HG03571 (cell line): ENCODE data around the gene MS4A14.
"Not testable (repeated sequence)": the region's sequence is repeated elsewhere in the genome, so short reads cannot be mapped to it uniquely, and the experiment has no call there.

Experiments used
- ATAC-seq: cut with Tn5 transposase; IDR thresholded peaks from one replicate; pipeline ENCODE4 v1.9.1; 2021; ENCODE audit not compliant: unreplicated experiment

The MS4A14 gene

DNA sequence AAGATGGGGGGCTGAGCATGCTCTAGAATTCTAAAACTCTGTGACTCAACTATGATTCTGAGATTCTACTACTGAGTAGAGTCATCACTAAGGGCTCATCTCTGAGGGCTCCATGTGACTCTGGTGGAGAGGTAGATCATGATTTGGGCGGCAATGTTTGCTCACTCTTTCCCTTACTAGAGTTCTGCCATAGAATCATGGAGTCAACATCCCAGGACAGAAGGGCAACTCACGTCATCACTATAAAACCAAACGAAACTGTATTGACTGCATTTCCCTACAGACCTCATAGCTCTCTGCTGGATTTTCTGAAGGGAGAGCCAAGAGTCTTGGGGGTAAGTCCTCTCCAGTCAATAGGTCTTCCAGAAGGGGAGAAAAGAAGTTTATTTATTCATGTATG lies at the start of gene MS4A14:
TSS of gene MS4A14 (plus strand) at position 78 of the 400 bp plus-strand sequence. CDS start at position 198, 120 bp downstream.
- no peak for ATAC-seq

DNA sequence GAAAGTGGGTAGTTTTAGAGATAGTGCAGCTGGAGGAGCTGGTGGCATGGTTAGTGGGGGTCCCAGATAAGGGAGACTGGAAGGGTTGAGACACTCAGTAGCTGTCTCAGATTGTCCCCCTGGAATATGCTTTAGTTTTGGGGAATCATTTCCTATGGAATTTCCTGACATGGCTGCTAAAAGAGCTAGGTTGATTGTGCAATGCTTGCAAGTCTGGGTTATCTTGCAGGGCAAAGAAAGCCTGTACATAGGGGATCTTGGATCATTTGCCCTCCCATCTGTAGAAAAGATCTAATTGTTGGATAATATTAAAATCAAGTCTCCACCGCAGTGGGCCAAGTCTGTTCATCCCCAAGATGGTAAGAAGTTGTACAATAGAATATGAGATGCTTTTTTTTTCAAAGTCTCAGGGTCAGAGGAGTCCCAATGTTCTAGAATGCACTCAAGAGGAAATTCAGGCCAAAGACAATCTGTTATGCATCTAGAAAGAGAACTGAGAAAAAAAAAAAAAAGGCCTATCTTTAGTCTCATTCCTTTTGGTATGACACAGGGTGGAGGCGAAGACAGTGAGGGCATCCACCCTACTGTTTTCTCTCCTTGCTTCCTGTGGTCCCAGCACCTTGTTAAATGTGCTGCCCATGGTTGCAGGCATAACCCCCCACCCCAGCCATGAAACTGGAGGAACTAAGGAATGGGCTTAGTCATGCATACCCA lies 49.0 kb upstream of the MS4A14 start:
- ATAC-seq = no peak

DNA sequence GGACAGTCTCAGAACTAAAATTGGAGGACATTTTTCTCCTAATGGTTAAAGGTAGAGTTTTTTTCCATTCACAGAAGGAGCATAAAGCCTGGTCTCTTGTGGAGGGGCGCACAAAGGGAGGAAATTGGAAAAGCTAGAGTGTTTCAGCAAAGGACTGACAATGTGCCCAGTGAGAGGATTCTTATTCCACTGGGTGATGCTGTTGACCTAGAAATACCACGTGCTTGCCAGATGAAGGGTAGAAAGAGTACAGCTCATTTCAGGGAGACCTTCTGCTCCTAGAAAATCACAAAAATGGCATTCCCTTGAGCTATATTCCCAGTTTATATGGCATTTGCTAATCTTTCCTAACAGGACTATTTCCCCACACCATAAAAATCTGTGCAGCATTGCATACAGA lies 48.1 kb upstream of the MS4A14 start:
- ATAC-seq = no peak

GRCh38 chr11:60349990-60350389 lies 46.3 kb upstream of the MS4A14 start:
- no peak for ATAC-seq

DNA sequence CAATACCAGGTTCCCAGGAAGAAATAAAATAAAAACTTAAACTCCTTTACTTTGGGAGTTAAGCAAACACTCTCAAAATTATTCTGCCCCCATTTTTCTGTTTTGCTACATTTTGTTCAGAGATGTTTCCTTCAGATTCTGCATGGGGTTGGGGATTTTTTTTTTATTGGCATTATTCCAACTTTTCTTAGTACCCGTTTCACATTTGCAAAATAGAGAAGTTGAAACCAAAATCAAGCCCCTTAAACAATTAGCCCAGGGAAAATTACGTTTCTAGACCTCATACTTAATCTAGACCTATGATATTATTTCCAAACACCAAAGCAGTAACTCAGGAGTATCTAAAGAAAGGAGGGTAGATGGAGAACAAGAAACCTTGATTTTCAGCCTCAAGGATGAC lies 38.5 kb upstream of the MS4A14 start:
- ATAC-seq = no peak

- no peak for ATAC-seq
These were observed 35.6 kb upstream of the MS4A14 start for GRCh38 chr11:60360621-60361020.

DNA sequence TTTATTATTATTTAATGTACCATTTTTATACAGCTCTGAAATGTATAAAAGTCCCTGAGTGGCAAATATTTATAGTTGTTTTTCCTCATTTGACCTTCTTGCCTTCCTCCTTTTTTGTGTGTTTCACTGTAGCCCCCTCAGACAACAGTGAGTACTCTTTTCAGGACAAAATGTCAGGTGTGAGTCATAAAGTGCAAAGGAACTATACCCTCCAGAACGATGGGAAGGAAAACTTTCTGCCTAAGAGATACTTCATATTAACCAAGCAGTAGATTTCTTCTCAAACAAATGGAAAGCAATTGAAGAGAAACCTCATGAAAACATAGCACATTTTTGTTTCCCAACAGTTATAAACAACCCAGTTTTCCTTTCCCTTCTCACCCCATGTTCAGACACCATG lies 34.0 kb upstream of the MS4A14 start:
- no peak for ATAC-seq

GRCh38 chr11:60363542-60364470 lies 32.5 kb upstream of the MS4A14 start:
- ATAC-seq = peak; percentile 50

DNA sequence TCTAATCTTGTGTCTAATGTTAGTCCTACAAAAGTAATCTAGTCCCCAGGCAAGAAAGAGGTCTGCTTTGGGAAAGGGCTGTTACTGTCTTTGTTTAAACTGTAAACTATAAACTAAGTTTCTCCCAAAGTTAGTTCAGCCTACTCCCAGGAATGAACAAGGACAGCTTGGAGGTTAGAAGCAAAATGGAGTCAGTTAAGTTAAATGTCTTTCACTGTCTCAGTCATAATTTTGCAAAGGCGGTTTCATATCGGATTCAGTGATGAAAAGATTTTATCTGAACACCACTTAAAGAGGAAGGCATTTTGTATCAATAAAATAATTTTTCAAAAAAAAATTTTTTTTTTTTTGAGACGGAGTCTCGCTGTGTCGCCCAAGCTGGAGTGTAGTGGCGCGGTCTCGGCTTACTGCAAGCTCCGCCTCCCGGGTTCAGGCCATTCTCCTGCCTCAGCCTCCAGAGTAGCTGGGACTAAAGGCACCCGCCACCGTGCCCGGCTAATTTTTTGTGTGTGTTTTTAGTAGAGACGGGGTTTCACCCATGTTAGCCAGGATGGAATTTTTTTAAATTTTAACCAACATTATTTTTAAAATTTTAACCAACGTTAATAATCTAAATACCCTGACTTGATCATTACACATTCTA lies 29.9 kb upstream of the MS4A14 start:
- ATAC-seq = not testable (repeated sequence)

DNA sequence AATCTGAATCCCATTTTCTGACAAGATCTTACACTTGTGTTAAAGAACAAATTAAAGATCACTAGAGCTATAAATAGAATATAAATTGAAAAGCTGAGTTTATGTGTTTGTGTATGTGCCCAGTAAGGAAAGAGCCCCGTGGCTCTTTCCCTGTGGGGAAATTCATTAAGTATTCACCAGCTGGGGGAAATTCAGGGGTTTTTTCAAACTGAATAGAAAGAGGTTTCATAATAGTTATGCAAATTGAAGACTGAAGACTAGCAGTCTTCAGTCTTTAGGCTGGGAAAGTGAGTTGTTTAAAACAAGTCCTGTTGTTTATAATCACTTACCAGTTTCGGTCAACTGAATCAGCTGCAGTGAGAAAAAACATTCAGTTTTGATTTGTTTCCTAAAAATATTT lies 29.2 kb upstream of the MS4A14 start:
- ATAC-seq = peak; percentile 80

DNA sequence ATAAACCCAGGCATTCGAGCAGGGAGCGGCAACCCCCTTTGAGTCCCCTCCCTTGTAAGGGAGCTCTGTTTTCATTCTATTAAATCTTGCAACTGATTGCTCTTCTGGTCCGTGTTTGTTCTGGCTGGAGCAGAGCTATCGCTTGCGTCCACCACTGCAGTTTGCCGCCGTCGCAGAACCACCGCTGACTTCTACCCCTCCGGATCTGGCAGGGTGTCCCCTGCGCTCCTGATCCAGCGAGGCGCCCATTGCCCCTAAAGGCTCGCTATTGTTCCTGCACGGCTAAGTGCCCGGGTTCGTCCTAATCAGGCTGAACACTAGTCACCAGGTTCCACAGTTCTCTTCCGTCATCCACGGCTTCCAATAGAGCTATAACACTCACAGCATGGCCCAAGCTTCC lies 28.4 kb upstream of the MS4A14 start:
- ATAC-seq = no peak

GRCh38 chr11:60370252-60370810 lies 25.9 kb upstream of the MS4A14 start:
- ATAC-seq = no peak

DNA sequence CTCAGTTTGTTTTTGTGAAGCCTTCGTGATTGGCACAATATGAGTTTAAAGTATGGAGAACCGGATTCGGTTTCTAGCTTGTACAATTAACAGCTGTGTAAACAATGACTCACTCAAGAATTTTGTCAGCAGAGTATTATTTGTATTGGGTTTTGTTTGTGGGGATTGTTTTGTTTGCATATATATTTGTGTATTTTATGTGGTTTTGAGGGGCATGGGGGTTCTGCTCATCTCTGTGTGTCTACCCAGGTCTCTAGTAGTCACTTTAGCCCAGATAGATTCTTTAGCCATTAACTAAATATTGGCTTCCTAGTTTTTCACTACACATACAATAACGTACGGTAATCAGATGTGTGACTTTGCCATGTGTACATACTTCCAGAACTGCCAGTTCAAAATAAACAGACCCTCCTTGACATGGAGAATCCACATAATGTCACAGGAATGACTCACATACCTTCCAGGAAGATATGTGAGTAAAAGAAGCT lies 25.4 kb upstream of the MS4A14 start:
- ATAC-seq = no peak

DNA sequence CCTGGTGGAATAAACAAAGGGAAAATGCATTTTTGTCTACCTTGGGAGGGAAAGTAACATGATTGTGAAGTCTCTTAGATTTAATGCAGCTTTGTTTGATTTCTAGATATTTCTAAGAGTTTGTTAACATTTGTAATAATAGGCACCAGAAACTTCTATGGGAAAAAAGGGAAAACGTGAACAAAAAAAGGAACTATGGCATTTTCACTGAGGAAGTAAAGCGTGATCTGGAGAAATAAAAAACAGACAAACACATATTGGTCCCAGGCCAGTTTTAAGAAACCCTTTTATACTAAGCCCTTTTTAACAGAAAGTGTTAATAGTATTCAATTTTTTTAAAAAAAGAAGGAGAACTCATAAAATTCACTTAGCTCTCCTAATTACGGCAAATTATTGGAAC lies 24.9 kb upstream of the MS4A14 start:
- ATAC-seq = no peak

DNA sequence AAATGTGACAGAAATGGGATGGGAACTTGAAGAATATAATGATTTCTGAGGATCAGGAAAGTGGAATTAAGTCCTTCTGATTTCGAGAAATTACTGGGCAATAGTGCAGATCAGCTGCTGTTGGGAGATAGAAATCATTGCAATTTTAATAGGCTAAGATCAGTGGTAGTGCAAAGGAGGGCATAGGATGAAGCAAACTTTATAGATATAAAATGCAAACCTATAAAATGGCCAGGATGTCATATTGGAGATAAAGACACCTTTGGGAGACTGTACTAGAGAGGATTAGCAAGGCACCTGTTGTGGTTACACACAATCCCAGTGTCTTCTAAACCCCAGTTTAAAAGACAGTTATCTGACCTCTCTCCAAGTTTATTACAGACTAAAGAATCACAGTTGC lies 24.4 kb upstream of the MS4A14 start:
- ATAC-seq = no peak

- ATAC-seq = no peak
These were observed 23.5 kb upstream of the MS4A14 start for GRCh38 chr11:60372767-60373166.

GRCh38 chr11:60375316-60375715 lies 20.9 kb upstream of the MS4A14 start:
- no peak for ATAC-seq

DNA sequence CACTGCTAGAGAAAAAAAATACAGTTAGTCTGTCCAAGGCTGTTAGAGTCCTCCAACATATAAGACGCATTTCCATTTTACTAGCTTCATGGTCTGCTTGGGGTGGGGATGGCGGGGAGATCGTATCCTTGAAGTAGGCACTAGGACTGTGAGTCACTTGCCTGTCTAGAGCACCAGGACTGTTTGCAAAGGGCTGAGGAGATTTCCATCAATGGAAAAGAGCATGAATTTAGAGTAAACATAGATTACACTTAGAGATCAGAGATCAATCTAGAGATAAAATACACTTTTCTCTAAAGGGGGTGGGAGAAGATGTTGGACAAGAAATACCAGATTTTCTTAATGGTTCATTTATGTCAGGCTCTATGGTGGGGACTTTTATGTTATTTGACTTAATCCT lies 19.7 kb upstream of the MS4A14 start:
- ATAC-seq = no peak

DNA sequence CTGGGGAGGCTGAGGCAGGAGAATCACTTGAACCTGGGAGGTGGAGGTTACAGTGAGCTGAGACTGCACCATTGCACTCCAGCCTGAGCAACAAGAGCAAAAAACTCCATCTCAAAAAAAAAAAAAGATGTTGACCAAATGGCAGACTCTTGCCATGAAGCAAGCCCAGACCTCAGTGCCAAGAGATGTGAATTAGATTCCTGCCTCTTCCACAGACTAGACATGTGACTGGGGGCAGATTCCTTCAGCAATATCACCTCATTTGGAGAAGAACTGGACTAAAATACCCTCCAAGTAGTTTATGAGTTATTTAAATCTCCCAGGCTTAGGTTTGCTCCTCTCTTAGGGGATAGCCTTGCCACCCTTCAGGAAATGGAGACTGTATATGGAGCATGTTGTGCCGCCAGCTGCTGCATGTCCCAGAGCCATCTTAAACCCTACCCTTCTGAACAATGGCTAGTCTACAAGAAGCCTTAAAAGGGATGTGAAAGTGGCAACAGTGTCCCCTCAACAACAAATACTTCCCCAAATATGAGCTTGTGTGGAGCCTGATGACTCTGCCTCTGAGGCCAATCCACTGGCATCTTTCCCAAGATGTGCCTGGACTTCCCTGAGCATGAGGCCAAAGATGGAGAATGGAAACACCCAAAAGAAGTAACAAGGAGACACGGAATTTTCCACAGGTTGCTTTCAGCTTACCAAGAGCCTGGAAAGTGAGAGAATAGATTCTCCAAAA lies 18.7 kb upstream of the MS4A14 start:
- peak; percentile 57 for ATAC-seq

DNA sequence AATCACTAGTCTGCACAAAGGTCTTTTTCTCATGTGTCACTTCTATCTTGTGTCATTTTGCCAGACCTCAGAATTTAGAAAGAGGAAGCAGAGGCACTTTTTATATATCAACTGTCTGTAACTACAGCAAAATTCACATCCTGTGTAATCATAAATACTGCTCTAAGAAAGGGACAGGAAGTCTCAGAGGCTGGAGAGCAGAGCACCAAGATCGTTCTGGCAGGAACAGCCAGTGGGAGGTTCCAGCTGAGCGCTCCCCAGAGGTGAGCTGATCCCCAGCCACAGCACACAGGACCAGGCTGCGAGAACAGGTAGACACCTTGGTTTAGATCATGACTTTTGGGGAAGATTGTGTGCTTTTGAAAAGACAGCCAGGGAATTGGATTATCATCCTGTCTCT lies 17.9 kb upstream of the MS4A14 start, which contains the start of gene MS4A7:
TSS of gene MS4A7 (plus strand) at position 179 of the 400 bp plus-strand sequence. CDS start 4,610 bp downstream, outside the sequence.
- peak; percentile 96 for ATAC-seq
